HG02938 (cell line): Measurements from ENCODE around the gene SORBS1.

Experiments used
- ATAC-seq: cut with Tn5 transposase; IDR thresholded peaks from one replicate; pipeline ENCODE4 v1.9.1; 2021; ENCODE audit warnings: mild to moderate bottlenecking, moderate library complexity; ENCODE audit not compliant: unreplicated experiment

The SORBS1 gene

GRCh38 chr10:95566136-95566535 lies 5.0 kb upstream of the SORBS1 start:
- ATAC-seq: no peak

DNA sequence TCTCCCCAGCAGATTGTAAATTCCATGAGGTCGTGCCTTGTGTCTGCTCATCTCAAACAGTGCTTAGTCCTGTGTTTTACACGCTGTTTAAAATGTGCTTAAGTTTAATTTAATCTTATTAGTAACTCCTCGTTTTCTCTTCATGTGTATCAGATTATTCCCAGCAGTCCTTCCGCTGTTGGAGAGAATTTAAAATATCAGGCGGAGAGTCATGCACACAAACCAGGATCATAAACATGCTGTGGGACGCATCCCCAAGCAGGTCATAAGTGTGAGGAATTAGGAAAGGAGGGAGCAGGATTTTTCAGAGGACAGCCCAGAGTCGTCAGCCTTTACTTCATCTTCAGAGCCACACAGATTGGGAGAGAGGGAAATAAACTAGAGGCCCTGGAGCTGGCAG lies 4.2 kb upstream of the SORBS1 start:
- no peak for ATAC-seq

DNA sequence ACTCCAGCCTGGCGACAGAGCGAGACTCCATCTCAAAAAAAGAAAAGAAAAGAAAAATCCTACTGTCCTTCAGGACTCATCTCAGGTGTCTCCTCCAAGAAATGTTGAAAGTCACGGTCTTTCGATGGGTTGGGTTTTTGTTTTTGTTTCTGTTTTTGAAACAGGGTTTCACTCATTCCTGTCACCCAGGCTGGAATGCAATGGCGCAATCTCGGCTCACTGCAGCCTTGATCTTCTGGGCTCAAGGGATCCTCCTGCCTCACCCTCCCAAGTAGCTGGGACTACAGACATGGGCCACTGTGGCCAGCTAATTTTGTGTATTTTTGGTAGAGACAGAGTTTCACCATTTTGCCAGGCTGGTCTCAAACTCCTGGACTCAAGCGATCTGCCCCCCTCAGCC lies 3.1 kb upstream of the SORBS1 start:
- no peak for ATAC-seq

DNA sequence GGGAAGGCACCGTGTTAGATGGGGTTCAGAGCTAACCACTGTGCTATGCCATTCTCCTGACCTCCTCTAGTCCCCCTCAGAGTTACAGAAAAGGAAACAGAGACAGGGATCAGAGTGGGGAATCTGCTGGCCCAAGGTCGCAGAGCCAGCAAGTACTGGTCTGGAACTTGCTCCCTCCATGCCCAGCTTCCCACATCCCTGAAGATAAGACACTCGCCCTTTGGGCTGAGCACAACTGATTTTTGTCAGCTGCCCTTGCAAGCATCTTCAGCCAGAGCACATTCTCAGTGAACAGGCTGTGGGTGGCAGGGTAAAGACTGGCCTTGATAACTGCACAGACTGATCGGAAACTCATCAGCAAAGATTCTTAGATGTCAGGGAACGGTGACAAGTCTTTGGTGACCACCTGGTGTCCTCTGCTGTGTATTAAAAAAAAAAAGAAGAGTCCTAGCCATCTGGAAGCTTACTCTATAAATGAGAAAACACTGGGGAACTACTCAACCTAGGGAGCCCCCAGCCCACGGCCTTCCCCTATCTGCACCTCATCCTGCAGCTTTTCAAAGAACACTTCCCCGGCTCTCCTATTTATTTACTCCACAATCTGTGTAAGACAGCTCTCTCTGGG lies 1.3 kb upstream of the SORBS1 start:
- ATAC-seq: no peak

GRCh38 chr10:95561864-95562177 lies 650 bp upstream of the SORBS1 start:
- no peak for ATAC-seq

- no peak for ATAC-seq
Observed at GRCh38 chr10:95560278-95561176, 644 bp downstream of the SORBS1 start.

- no peak for ATAC-seq
Observed at GRCh38 chr10:95559896-95560277, 1.3 kb downstream of the SORBS1 start.

DNA sequence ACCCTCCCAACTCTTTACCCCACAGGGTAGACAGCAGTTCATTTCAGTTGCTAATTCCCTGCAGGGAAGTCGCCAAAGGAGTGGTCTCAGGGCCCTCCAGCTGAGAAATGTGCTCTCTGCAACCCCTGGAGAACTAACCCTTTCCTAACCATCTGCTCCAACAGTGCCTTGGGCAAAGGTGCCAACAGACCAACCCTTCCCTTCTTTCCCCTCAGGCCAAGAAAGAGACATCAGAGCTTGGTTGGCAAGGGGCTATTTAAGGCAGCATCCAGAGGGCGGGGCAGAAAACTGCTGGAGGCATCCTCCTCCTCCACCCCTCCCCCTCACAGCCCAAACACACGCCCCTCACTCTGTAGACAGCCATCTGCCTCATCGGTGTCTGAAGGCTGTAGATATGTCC lies 1.7 kb downstream of the SORBS1 start:
- ATAC-seq: no peak

DNA sequence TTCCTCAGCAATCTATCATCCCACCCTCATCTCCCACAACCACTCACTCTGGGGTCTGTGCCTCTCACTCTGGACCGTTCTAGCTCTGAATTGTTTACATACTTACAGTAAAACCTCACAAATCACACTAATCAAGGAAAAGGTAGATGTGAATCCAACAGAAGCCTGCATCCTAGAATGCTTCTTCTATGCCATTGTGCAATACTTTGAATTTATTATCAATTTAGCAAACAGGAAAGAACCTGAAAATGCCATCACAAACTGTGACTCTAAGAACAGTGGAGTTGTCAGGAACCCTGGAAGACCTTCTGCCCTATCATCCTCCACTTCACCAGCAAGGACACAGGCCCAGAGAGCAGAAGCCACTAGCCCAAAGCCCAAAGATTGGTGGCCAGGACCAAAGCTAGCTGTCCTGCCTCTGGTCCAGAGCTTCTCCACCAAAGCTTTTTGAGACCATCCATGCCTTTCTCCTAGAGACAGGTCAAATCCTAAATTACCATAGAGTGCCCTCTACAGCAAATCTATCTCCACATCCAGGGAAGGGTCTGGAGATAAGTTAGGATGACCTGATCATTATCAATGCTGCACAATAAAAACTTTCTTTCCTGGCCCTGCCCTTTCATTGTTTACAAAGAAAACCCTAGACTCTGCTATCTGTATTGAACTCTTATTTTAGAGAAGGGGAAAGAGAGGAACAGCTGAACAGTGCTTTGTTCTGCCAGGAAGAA lies 2.4 kb downstream of the SORBS1 start:
- no peak for ATAC-seq

GRCh38 chr10:95556994-95557767 lies 4.0 kb downstream of the SORBS1 start:
- no peak for ATAC-seq

GRCh38 chr10:95553674-95554073 lies 7.5 kb downstream of the SORBS1 start:
- ATAC-seq: no peak

DNA sequence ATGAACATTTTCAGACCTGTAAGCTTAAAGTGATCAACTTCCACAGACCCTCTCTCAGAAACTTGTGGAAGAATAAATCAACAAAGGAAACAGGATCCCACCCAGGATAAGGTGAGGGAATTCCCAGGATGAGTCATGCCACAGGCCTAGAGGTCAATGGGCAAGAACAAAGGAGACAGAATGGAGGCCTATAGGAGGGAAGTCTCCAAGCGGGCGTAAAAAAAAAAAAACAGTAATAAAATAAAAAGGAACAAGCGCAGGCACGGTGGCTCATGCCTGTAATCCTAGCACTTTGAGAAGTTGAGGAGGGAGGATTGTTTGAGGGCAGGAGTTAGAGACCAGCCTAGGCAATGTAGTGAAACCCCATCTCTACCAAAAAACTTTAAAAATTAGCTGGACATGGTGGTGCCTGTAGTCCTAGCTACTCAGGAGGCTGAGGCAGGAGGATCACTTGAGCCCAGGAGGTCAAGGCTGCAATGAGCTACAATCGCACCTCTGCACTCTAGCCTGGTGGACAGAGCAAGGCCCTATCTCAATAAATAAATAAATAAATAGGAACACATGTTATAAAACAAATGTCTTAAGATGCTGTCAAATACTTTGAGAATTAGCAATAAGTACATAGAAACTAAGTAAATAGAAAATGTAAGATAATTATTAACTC lies 8.4 kb downstream of the SORBS1 start:
- no peak for ATAC-seq

DNA sequence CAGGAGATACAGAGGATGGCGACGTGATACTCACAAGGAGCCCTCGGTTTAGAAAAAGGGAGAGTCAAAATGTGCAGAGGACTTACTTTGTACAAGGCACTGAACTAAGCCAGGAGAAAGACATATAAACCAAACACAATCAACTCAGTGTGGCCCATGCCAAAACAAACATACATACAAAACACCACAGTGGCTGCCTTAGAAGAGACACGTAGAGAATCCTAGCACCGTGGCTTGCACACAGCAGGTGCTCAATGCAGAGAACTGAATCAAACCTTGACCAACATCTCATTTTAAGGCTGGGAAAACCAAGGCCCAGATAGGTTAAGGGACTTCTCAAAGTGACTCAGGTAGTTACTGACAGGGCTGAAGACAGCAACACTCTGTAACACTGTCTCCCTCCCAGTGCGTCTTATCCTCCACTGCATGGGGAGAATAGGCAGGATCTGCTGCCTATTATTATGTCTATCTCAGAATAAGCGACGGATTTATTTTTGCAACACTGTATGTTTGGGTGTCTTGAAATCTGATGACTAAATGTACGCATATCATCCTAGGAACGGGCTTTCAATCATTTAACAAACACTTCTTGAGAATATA lies 11.0 kb downstream of the SORBS1 start:
- no peak for ATAC-seq

DNA sequence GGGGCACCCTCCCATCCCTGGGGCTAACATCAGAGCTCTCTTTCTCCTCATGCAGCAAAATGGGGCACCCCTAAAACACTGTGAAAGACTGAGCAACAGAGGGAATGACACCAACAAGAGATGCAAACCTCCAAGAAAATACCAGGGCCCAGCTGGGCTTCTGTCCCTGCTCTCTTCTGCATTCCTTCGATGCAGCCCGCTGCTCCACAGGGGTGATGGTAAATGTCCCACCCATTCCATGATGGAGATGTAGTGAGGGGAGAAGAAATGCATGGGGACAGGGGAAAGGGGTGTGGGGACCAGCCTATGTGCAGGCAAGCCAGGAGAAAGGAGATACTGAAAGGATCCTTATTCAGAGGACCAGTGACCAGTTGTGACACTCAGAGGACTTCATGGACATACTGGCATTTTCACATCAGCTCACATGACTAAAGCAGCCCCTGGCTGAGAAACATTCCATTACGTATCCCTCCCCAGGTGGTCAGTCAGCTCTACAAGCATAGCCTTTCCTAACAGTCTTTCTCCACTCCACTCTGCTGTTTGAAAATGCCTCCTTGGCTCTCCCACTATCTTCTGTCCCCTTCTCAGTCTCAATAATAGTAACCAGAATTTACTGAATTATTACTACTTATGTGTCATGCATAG lies 13.3 kb downstream of the SORBS1 start:
- no peak for ATAC-seq

GRCh38 chr10:95547197-95547596 lies 14.0 kb downstream of the SORBS1 start:
- no peak for ATAC-seq

DNA sequence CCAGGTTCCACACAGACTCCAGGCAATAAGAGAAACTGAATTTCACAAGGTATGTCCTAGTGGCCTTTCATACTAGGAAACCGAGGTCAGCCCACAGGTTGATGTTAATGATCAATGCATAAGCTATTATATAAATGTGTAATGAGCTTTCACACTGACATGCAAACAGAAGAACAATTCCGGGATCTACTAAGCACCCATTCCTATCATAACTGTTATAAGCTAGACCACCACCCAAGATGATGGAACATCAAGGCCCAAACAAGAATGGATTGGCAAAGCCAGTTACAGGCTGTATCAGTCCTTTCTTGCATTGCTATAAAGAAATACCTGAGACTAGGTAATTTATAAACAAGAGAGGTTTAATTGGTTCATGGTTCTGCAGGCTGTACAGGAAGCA lies 15.2 kb downstream of the SORBS1 start:
- no peak for ATAC-seq

DNA sequence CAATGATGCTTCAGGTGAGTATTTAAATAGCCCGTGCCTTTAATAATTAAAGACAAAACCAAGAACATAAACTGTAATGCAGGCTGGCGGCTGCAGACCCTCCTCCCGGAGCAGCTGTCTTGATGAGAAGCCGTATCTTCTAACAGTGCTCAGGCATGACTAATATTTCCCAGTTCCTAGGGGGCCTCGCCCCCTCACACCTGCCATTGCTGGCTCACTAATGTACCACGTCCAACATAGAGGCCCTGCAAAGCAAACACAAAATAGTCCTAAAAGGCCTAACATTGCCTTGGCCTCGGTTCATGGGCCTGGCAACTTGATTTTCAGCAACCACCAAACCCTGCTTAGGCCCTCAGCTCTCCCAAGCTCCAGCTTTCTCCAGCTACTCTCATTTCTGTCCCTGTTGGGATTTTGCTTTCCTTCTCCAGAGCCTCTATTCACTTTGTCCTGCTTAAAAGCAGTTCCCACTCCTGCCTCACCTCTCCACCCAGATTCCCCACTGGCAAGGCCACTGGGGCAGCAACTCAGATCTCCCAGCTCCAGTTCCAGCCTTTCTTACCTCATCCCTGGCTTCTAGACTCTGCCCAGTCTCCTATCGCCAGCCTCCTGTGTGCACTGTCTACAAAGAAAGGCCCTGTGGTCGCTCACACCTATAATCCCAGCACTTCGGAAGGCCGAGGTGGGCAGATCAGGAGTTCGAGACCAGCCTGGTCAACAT lies 16.2 kb downstream of the SORBS1 start:
- ATAC-seq: no peak

GRCh38 chr10:95543459-95543858 lies 17.7 kb downstream of the SORBS1 start:
- no peak for ATAC-seq

DNA sequence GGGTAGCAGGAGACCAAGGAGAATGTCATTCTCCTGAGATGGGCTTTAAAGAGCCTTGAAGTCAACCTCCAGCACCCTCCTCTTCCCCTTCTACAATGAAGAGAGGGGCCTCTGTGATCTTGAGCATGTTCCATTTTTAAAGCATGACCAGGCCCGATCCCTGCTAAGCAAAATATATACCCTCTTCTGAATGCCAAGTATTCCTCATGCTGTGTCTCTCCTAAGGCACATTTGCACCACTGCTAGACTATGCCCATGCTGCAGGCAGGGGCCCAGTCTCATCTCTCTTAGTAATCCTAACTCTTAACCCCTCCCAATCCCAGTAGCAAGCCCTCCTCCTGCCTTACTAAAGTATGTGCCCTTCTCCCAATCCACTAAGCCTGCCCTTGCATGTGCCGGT lies 18.4 kb downstream of the SORBS1 start:
- no peak for ATAC-seq
